ENCODE measurements around the gene CDH9.

The CDH9 gene

DNA sequence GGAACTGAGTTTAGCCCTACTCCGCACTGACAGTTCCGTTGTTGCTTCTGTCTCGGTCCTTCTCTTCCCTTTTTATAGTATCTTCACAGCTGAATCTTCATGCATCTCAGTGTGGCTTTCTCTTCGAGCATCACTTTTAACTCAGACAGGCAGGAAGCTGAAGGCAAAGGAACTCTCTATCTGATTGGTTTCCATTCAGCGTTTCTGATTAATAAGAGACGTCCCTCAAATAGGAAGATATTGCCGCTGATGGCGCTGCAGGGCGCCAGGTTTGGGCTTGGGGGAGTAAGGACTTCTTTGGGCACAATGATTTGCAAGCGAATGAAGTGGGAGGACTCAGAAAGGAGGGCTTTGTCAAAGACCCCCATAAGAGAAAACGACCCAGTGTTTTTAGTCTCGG lies at the start of gene CDH9:
CDH9 (minus strand) TSS at position 111 of the 400 bp plus-strand sequence. CDS start 50,253 bp downstream, outside the sequence.
- TF ChIP-seq ZNF391 (tag by site-specific recombination; IDR thresholded peaks at IDR 0.05; ENCODE audit: borderline replicate concordance, low read depth), result no peak
- no peak for TF ChIP-seq ZNF514 (tag by site-specific recombination; IDR thresholded peaks at IDR 0.05)
- no peak for TF ChIP-seq ZNF645 (tag by site-specific recombination; IDR thresholded peaks at IDR 0.05)
- no peak for TF ChIP-seq ZNF266 (tag by site-specific recombination; IDR thresholded peaks at IDR 0.05; ENCODE audit: low read depth)
- no peak for TF ChIP-seq ZNF560 (tag by site-specific recombination; IDR thresholded peaks at IDR 0.05; ENCODE audit: borderline replicate concordance)
- TF ChIP-seq ZNF146 (tag by site-specific recombination; IDR thresholded peaks at IDR 0.05), result no peak
- TF ChIP-seq PRDM1 (tag by site-specific recombination; IDR thresholded peaks at IDR 0.05), result no peak
- no peak for TF ChIP-seq RBAK (tag by site-specific recombination; IDR thresholded peaks at IDR 0.05)
- TF ChIP-seq SCRT1 (tag by site-specific recombination; IDR thresholded peaks at IDR 0.05; ENCODE audit: borderline replicate concordance), result no peak
- no peak for TF ChIP-seq TCF7L2 (IDR thresholded peaks at IDR 0.05; ENCODE audit: borderline replicate concordance, low read depth, low read length)
- TF ChIP-seq ZNF112 (tag by site-specific recombination; IDR thresholded peaks at IDR 0.05), result no peak
- TF ChIP-seq ZNF157 (tag by site-specific recombination; IDR thresholded peaks at IDR 0.05), result no peak
- no peak for TF ChIP-seq MZF1 (tag by site-specific recombination; IDR thresholded peaks at IDR 0.05; ENCODE audit: borderline replicate concordance)
- no peak for TF ChIP-seq ZNF354C (tag by site-specific recombination; IDR thresholded peaks at IDR 0.05; ENCODE audit: borderline replicate concordance, low read depth)
- TF ChIP-seq, protein P1, sequence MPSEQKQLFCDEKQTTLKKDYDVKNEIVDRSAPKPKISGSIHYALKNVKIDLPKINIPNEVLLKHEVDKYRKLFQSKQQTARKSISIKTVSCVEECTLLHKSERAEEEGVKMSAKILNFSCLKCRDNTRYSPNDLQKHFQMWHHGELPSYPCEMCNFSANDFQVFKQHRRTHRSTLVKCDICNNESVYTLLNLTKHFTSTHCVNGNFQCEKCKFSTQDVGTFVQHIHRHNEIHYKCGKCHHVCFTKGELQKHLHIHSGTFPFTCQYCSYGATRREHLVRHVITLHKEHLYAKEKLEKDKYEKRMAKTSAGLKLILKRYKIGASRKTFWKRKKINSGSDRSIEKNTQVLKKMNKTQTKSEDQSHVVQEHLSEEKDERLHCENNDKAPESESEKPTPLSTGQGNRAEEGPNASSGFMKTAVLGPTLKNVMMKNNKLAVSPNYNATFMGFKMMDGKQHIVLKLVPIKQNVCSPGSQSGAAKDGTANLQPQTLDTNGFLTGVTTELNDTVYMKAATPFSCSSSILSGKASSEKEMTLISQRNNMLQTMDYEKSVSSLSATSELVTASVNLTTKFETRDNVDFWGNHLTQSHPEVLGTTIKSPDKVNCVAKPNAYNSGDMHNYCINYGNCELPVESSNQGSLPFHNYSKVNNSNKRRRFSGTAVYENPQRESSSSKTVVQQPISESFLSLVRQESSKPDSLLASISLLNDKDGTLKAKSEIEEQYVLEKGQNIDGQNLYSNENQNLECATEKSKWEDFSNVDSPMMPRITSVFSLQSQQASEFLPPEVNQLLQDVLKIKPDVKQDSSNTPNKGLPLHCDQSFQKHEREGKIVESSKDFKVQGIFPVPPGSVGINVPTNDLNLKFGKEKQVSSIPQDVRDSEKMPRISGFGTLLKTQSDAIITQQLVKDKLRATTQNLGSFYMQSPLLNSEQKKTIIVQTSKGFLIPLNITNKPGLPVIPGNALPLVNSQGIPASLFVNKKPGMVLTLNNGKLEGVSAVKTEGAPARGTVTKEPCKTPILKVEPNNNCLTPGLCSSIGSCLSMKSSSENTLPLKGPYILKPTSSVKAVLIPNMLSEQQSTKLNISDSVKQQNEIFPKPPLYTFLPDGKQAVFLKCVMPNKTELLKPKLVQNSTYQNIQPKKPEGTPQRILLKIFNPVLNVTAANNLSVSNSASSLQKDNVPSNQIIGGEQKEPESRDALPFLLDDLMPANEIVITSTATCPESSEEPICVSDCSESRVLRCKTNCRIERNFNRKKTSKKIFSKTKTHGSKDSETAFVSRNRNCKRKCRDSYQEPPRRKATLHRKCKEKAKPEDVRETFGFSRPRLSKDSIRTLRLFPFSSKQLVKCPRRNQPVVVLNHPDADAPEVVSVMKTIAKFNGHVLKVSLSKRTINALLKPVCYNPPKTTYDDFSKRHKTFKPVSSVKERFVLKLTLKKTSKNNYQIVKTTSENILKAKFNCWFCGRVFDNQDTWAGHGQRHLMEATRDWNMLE (tag by site-specific recombination; conservative IDR thresholded peaks at IDR 0.05; ENCODE audit: low read depth), result no peak
- Histone ChIP-seq H3K36me3 (ENCODE audit: control insufficient read depth in 2 of 2, insufficient read depth in 1 of 2, low read length in 2 of 2) (no peaks in the 10 kb centered on the region), H3K9me3 (ENCODE audit: control insufficient read depth, insufficient read depth, low read depth, low read length) (no peaks in the 10 kb centered on the region), H3K4me1 (ENCODE audit: control insufficient read depth, insufficient read depth, low read length) (no peaks in the 10 kb centered on the region), H3K27ac (ENCODE audit: extremely low read depth, low read depth, low read length) (no peak within 1 kb of the TSS), H3K4me3 (ENCODE audit: low read depth, low read length) (no peak within 1 kb of the TSS)
- CTCF ChIA-PET, result interaction anchor here (0.6 kb wide), 1 partner anchor 1474 kb away, joined by 3 read pairs; no protein-coding TSS in a partner anchor
- POLR2A ChIA-PET, result no interaction called here

- CTCF ChIA-PET, result no interaction called here
- H3K27ac ChIP-seq (ENCODE audit: extremely low read depth, low read depth, low read length), result no peak overlapping the region
- POLR2A ChIA-PET, result no interaction called here
- H3K4me3 ChIP-seq (ENCODE audit: low read depth, low read length), result no peak overlapping the region
- no peaks in the 10 kb centered on the region for H3K36me3 ChIP-seq (ENCODE audit: control insufficient read depth in 2 of 2, insufficient read depth in 1 of 2, low read length in 2 of 2)
- H3K9me3 ChIP-seq (ENCODE audit: control insufficient read depth, insufficient read depth, low read depth, low read length), result no peaks in the 10 kb centered on the region; the same call in 1 of the 2 replicates
- no peaks in the 10 kb centered on the region for H3K4me1 ChIP-seq (ENCODE audit: control insufficient read depth, insufficient read depth, low read length)
- no peak for TF ChIP-seq ZNF658 (tag by site-specific recombination; IDR thresholded peaks at IDR 0.05)
- TF ChIP-seq ZNF404 (tag by site-specific recombination; IDR thresholded peaks at IDR 0.05), result no peak
- TF ChIP-seq ZNF26 (tag by site-specific recombination; IDR thresholded peaks at IDR 0.05), result no peak
- no peak for TF ChIP-seq ZNF600 (tag by site-specific recombination; IDR thresholded peaks at IDR 0.05)
- TF ChIP-seq ZNF266 (tag by site-specific recombination; IDR thresholded peaks at IDR 0.05; ENCODE audit: low read depth), result no peak
- TF ChIP-seq, protein P2, sequence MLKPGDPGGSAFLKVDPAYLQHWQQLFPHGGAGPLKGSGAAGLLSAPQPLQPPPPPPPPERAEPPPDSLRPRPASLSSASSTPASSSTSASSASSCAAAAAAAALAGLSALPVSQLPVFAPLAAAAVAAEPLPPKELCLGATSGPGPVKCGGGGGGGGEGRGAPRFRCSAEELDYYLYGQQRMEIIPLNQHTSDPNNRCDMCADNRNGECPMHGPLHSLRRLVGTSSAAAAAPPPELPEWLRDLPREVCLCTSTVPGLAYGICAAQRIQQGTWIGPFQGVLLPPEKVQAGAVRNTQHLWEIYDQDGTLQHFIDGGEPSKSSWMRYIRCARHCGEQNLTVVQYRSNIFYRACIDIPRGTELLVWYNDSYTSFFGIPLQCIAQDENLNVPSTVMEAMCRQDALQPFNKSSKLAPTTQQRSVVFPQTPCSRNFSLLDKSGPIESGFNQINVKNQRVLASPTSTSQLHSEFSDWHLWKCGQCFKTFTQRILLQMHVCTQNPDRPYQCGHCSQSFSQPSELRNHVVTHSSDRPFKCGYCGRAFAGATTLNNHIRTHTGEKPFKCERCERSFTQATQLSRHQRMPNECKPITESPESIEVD (tag by site-specific recombination; IDR thresholded peaks at IDR 0.05), result no peak
- no peak for TF ChIP-seq ZBTB21 (tag by site-specific recombination; IDR thresholded peaks at IDR 0.05)
- TF ChIP-seq ZNF202 (tag by site-specific recombination; IDR thresholded peaks at IDR 0.05; ENCODE audit: borderline replicate concordance), result no peak
- TF ChIP-seq ZNF426 (tag by site-specific recombination; IDR thresholded peaks at IDR 0.05), result no peak
- no peak for TF ChIP-seq HOXC10 (CRISPR knock-in tag; IDR thresholded peaks at IDR 0.05)
- no peak for TF ChIP-seq ZNF239 (tag by site-specific recombination; IDR thresholded peaks at IDR 0.05)
- TF ChIP-seq TCF7L2 (IDR thresholded peaks at IDR 0.05; ENCODE audit: borderline replicate concordance, low read depth, low read length), result no peak
- TF ChIP-seq FEZF1 (tag by site-specific recombination; IDR thresholded peaks at IDR 0.05), result no peak
Observed at GRCh38 chr5:27087747-27088146, 49.4 kb upstream of the CDH9 start.

Measured in HEK293 (cell line).